T-helper 9 cell (primary cell): ENCODE results near the gene TMEFF2.
"Not testable (repeated sequence)": the region's sequence is repeated elsewhere in the genome, so short reads cannot be mapped to it uniquely, and the experiment has no call there.

Experiments used
- DNase-seq: peaks from one replicate; pipeline ENCODE4 v3.0.0-alpha.2; 2020

Gene TMEFF2

DNA sequence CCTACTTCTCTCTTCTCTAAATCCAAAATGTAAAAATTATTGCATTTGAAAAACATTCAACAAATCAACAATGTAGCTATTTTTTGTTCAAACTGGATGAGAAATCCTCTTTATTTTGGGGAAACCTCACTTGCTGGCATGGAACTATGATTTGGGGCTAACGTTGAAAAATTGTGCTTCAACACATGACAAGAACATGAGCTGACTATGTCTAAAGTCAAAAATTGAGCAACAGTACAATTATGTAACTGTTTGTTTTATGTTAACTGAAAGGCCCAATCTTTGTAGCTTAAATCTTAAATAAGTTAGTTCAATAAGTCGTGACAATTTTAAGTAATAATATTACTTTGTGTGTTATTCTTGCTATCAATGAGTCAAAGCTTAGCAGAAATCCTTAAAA is 67.3 kb downstream of the TMEFF2 start:
- no peak for DNase-seq

GRCh38 chr2:192126912-192127311 is 67.8 kb downstream of the TMEFF2 start:
- DNase-seq, result no peak

DNA sequence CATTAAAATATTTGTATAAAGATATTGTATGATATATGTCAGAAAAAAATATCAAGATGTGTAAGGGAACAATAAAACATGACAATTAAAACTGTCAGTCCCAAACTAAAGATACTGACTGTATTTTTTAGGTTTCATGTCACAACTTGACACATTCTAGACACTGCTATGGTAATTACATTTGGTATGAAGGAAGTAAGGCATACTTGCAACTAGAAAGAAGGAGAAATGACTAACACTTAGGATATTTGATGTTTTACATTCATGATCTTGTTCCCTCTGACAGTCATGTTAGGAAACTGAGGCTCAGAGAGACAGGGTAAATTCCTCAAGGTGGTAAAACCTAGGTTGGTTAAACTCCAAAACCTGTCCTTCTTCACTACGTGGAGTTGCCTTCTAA is 68.3 kb downstream of the TMEFF2 start:
- no peak for DNase-seq

- no peak for DNase-seq
These were observed 70.2 kb downstream of the TMEFF2 start for GRCh38 chr2:192124571-192124970.

DNA sequence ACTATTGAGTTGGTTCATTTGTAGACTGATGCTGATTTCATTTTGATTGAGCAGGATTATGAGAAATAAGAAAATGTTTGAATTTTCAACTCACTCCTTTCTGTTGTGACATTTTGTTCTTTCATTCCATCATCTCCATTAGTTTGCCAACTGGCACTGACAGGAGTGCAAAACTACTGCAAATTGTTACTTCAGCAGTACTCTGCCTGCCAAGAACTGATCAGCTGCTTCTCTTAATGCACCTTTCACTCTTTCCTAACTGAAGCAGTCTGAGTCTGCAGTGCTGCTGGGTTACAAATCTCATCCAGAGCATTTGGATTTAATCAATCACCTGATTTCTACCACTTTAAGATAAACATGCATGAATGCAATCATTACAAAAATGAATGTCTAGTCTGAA is 70.9 kb downstream of the TMEFF2 start:
- DNase-seq, result no peak

DNA sequence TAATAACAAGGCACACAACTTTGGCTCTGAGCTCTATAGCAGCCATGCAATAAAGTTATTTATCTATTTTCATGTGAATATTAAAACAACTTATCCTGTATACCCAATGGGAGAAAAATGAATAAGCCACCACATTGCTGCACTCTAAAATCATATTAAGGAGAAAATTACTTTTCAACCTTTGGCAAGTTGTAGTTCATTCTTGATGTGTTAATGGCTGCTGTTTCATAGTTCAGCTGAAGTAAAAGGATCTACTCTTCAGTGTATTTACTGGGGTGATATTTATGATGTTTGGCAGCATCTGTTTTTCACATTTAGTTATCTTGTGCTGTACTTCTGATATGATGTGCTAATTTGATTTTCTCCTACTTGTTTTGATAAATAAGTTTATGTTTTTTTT is 71.8 kb downstream of the TMEFF2 start:
- no peak for DNase-seq

GRCh38 chr2:192122141-192122540 is 72.6 kb downstream of the TMEFF2 start:
- no peak for DNase-seq

- DNase-seq, result no peak
These were observed 75.2 kb downstream of the TMEFF2 start for GRCh38 chr2:192119536-192119935.

DNA sequence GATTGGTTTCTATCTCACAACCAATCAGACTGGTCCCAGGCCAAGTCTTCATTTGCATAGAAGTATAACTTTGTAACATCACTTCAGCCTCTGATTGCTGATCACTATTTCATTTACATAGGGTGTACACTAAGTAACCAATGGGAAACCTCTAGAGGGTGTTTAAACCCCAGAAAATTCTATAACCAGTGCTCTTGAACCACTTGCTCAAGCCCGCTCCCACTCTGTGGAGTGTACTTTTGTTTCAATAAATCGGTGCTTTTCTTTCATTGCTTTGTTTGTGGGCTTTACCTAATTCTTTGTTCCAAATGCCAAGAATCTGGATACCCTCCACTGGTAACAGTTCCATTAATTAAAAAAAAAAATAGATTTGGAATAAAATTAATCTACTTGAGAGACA is 77.0 kb downstream of the TMEFF2 start:
- no peak for DNase-seq

DNA sequence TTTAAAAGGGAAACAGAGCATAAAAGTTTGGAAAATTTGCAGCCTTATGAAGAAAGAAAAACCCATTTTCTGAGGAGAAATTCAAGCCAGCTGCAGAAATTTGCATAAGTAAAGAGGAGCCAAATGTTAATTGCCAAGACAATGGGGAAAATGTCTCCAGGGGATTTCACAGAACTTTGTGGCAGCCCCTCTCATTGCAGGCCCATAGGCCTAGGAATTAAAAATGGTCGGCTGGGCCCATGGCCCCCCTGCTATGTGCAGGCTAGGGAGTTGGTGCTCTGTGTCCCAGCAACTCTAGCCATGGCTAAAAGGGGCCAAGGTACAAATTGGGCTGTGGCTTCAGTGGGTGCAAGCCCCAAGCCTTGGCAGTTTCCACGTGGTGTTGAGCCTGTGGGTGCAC is 83.2 kb downstream of the TMEFF2 start:
- DNase-seq, result not testable (repeated sequence)

- no peak for DNase-seq
These were observed 95.0 kb downstream of the TMEFF2 start for GRCh38 chr2:192099742-192100141.

- no peak for DNase-seq
These were observed 95.8 kb downstream of the TMEFF2 start for GRCh38 chr2:192098814-192099491.

DNA sequence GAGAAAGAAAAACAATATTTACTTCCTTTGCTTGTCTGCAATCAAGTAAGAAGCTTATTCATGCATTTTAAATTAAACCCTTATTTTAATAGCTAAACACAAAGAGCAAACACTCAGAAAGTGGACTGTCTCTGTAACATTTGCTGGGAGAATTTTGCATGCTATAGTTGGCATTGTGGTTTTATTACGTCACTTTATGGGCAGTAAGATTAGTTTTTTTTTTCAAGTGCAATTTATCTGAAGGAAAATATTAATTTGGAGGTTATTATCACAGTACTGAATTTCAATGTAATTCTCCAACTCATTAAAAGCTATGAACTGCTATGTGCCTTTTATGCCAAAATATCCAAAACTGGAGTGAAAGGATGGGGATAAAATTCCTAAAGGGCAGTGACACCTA is 103.3 kb downstream of the TMEFF2 start:
- DNase-seq, result no peak

DNA sequence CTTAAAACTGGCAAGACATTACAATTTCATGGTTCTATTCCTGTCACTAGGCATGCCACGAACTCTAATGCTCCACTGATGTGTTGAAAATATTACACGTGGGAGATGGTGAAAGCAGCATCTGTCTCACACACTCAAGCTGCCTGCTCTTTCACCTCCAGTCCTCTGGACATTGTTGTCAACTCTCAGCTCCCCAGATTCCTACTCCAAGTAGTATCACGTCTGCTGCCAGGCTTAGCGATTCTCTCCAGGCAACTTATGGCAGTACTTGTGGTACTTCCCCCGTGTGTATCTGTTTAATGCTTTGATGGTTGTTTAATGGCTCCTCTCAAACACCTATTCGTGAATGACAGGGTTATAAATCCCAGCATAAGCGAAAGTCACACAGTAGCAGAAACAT is 103.8 kb downstream of the TMEFF2 start:
- DNase-seq, result no peak

GRCh38 chr2:192087398-192087958 is 107.3 kb downstream of the TMEFF2 start:
- no peak for DNase-seq

GRCh38 chr2:192082121-192082520 is 112.6 kb downstream of the TMEFF2 start:
- DNase-seq, result no peak

GRCh38 chr2:192080096-192080495 is 114.6 kb downstream of the TMEFF2 start:
- not testable (repeated sequence) for DNase-seq

DNA sequence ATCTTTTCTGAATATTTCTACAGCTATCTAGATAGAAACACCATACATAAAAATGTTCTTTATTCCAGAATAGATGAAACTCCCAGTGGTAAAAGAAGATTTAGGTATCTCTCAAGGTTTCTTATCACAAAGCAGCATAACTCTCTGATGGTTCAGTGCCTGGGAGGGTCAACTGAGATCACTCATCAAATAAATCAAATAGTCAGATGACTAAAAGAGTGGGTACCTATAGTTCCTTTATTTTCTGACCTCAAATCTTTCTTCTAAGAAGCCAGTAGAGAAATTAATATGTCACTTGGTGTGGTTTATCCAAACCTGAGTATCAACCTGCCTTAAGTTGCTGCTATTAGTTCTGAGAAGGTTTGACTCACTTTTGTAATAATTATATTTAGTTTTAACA is 120.9 kb downstream of the TMEFF2 start:
- DNase-seq, result no peak

- no peak for DNase-seq
These were observed 122.0 kb downstream of the TMEFF2 start for GRCh38 chr2:192072778-192073177.

GRCh38 chr2:192072261-192072660 is 122.5 kb downstream of the TMEFF2 start:
- no peak for DNase-seq

GRCh38 chr2:192070099-192070498 is 124.6 kb downstream of the TMEFF2 start:
- DNase-seq, result no peak

DNA sequence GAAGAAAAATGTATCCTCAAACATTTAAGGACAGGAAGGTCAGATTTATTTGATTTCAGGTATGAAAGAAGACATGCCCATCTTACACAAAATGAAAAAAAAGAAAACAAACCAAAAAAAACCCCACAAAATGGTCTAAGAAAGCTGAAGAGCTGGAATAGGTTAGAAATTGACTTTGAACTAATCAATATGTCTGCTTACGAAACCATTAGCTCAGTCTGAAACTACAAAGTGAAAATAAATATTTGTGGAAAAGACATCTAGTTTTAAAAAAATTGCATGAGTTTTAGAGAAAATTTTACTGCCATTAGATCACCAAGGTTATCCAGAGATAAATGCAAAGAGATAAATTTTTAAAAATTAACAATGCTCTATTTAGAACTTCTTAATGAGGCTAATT is 125.3 kb downstream of the TMEFF2 start:
- no peak for DNase-seq

DNA sequence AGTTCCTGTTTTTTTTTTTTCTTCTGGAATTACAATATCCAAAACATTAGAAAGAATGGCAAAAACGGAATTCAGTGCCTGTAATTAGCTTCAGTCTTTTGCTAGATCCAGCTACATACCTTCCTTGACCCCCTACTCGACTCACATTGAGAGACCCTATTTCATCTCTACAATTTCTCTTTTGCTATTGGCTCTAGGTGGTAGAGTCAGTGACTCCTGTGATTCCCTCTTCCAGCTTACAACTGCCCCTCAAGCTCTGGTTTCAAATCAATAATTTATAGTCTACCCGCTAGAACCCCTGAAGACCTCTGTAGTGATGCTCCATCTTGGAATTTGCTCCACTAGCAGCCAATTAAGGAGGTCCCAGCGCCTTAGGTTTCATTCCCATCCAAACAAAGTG is 125.8 kb downstream of the TMEFF2 start:
- DNase-seq, result no peak

- no peak for DNase-seq
These were observed 127.1 kb downstream of the TMEFF2 start for GRCh38 chr2:192067631-192068030.

GRCh38 chr2:192064459-192064858 is 130.3 kb downstream of the TMEFF2 start:
- no peak for DNase-seq
